Upper lobe of left lung (tissue), 4 donors: ENCODE data around the gene DOCK10.

Experiments
- CTCF ChIP-seq, 6 experiments: fragments of 450-650 bp in 4 of 6; fragments of 200-600 bp in 2 of 6; sonication (generic) in 2 of 6; IDR thresholded peaks; one replicate each; pipeline ENCODE4 v1.5.1; 2016 to 2019; ENCODE audit warnings: antibody characterized with exemption in 6 of 6
- EP300 ChIP-seq, 4 donors: sonication (generic); formaldehyde crosslinking; IDR thresholded peaks; one replicate each; pipeline ENCODE4 v1.5.1; 2017; ENCODE audit warnings: antibody characterized with exemption in 4 of 4, control low read depth in 2 of 4
- POLR2A ChIP-seq, 4 donors: fragments of 450-650 bp; IDR thresholded peaks; one replicate each; pipeline ENCODE4 v1.5.1; 2016 to 2017; ENCODE audit warnings: antibody characterized with exemption in 4 of 4, mild to moderate bottlenecking in 2 of 4
- POLR2AphosphoS5 ChIP-seq, 2 donors: sonication (generic); formaldehyde crosslinking; IDR thresholded peaks; one replicate each; pipeline ENCODE4 v1.5.1; 2017; ENCODE audit warnings: antibody characterized with exemption in 2 of 2

DNA sequence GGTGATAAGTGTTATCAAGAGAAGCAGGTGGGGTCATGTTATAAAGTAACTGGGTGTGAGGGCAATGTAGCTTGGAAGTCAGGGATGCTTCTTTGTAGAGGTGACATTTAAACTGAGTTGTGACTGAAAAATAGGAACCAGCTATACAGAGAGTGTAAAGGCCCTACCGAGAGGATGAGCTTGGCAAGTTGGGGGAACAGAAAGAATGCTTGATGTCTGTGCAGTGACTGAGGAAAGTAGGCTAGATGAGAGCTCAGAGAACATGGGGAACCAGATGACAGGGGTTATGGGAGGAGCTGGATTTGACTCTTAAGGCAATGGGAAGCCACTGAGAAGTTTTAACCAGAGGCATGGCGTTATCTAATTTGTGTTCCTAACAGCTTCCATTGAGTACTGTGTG is 115.3 kb downstream of the DOCK10 start:
- TF ChIP-seq CTCF (IDR thresholded peaks at IDR 0.05) (no peak), EP300 (IDR thresholded peaks at IDR 0.05) (no peak), POLR2AphosphoS5 (IDR thresholded peaks at IDR 0.05) (no peak), POLR2A (IDR thresholded peaks at IDR 0.05) (no peak)
